DOHH2 (cell line): Measurements from ENCODE around the gene TEX54.

Source experiments
- H3F3A ChIP-seq: fragments of 200-600 bp; sonication (generic), shearing (Covaris generic); 2 replicates; pipeline ENCODE4 v1.6.0; 2016; ENCODE audit warnings: antibody characterized with exemption, mild to moderate bottlenecking; ENCODE audit not compliant: control insufficient read depth, insufficient read depth
- H3K27ac ChIP-seq: fragments of 200-600 bp; sonication (generic); 2 replicates; pipeline ENCODE4 v1.5.1; 2014; ENCODE audit warnings: low read depth, mild to moderate bottlenecking, low read length, moderate library complexity
- H3K27me3 ChIP-seq: fragments of 200-600 bp; sonication (generic); 2 replicates; pipeline ENCODE4 v1.6.1; 2014; ENCODE audit warnings: mild to moderate bottlenecking, low read length, mixed read lengths; ENCODE audit not compliant: control insufficient read depth
- H3K36me3 ChIP-seq: fragments of 200-600 bp; sonication (generic); 2 replicates; pipeline ENCODE4 v1.6.1; 2014; ENCODE audit warnings: mild to moderate bottlenecking, low read length, moderate library complexity, mixed read lengths; ENCODE audit not compliant: control insufficient read depth
- H3K4me1 ChIP-seq: fragments of 200-600 bp; sonication (generic); 2 replicates; pipeline ENCODE4 v1.6.1; 2014; ENCODE audit warnings: mild to moderate bottlenecking, low read length, mixed read lengths; ENCODE audit not compliant: control insufficient read depth
- H3K4me2 ChIP-seq: fragments of 200-600 bp; sonication (generic); 2 replicates; pipeline ENCODE4 v1.6.0; 2014; ENCODE audit warnings: mild to moderate bottlenecking, low read length, moderate library complexity
- H3K4me3 ChIP-seq: fragments of 200-600 bp; sonication (generic); 2 replicates; pipeline ENCODE4 v1.5.1; 2014; ENCODE audit warnings: mild to moderate bottlenecking, low read length, mixed read lengths
- H3K79me2 ChIP-seq: fragments of 200-600 bp; sonication (generic); 2 replicates; pipeline ENCODE4 v1.6.1; 2014; ENCODE audit warnings: mild to moderate bottlenecking, low read length, mixed read lengths; ENCODE audit not compliant: control insufficient read depth
- H3K9me2 ChIP-seq: fragments of 200-600 bp; sonication (generic); replicated peaks from 2 replicates; pipeline ENCODE4 v1.6.1; 2014; ENCODE audit warnings: mild to moderate bottlenecking, low read length, mixed read lengths; ENCODE audit not compliant: control insufficient read depth
- H3K9me3 ChIP-seq: fragments of 200-600 bp; sonication (generic); 2 replicates; pipeline ENCODE4 v1.6.1; 2014; ENCODE audit warnings: antibody characterized with exemption, low read length, mixed read lengths; ENCODE audit not compliant: control insufficient read depth, insufficient read depth
- H4K20me1 ChIP-seq: fragments of 200-600 bp; sonication (generic); 2 replicates; pipeline ENCODE4 v1.6.0; 2014; ENCODE audit warnings: low read depth, mild to moderate bottlenecking, antibody characterized with exemption, low read length, moderate library complexity; ENCODE audit not compliant: control insufficient read depth, insufficient read depth
- EZH2phosphoT487 ChIP-seq: fragments of 200-600 bp; sonication (generic); IDR thresholded peaks from 2 replicates; pipeline ENCODE4 v1.6.1; 2017; ENCODE audit warnings: borderline replicate concordance, mild to moderate bottlenecking, antibody characterized with exemption, low read length, moderate library complexity, mixed read lengths
- TF ChIP-seq, protein P1 (sequence below): fragments of 200-600 bp; sonication (generic); IDR thresholded peaks from one replicate; pipeline ENCODE4 v1.5.1; 2014; ENCODE audit warnings: antibody characterized with exemption, mild to moderate bottlenecking, low read depth, low read length; ENCODE audit not compliant: poor library complexity, severe bottlenecking

TEX54 gene

GRCh38 chr11:62876712-62877111 lies 44.1 kb upstream of the TEX54 start:
- Histone ChIP-seq H3K4me1 (peaks cover 15% of the 10 kb centered on the region), H3K79me2 (peaks cover 89% of the 10 kb centered on the region), H3K4me3 (no peak overlapping the region), H3K4me2 (no peak overlapping the region), H3K9me2 (no peaks in the 10 kb centered on the region), H3F3A (peaks cover 26% of the 10 kb centered on the region), H3K36me3 (peaks cover 73% of the 10 kb centered on the region), H3K9me3 (no peaks in the 10 kb centered on the region), H3K27me3 (no peaks in the 10 kb centered on the region), H3K27ac (no peak overlapping the region), H4K20me1 (peaks cover 4% of the 10 kb centered on the region)
- TF ChIP-seq EZH2phosphoT487, result no peak
- TF ChIP-seq, protein P1, sequence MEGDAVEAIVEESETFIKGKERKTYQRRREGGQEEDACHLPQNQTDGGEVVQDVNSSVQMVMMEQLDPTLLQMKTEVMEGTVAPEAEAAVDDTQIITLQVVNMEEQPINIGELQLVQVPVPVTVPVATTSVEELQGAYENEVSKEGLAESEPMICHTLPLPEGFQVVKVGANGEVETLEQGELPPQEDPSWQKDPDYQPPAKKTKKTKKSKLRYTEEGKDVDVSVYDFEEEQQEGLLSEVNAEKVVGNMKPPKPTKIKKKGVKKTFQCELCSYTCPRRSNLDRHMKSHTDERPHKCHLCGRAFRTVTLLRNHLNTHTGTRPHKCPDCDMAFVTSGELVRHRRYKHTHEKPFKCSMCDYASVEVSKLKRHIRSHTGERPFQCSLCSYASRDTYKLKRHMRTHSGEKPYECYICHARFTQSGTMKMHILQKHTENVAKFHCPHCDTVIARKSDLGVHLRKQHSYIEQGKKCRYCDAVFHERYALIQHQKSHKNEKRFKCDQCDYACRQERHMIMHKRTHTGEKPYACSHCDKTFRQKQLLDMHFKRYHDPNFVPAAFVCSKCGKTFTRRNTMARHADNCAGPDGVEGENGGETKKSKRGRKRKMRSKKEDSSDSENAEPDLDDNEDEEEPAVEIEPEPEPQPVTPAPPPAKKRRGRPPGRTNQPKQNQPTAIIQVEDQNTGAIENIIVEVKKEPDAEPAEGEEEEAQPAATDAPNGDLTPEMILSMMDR, result no peak

GRCh38 chr11:62875698-62876478 lies 43.2 kb upstream of the TEX54 start:
- no peak overlapping the region for H3K27ac ChIP-seq
- peaks cover 27% of the 10 kb centered on the region for H3F3A ChIP-seq
- TF ChIP-seq EZH2phosphoT487, result no peak
- TF ChIP-seq, protein P1, result no peak
- peaks cover 67% of the 10 kb centered on the region for H3K36me3 ChIP-seq
- no peaks in the 10 kb centered on the region for H3K27me3 ChIP-seq
- peaks cover 89% of the 10 kb centered on the region for H3K79me2 ChIP-seq
- H3K4me1 ChIP-seq, result peaks cover 14% of the 10 kb centered on the region
- H3K4me3 ChIP-seq, result no peak overlapping the region
- H4K20me1 ChIP-seq, result peaks cover 4% of the 10 kb centered on the region
- no peaks in the 10 kb centered on the region for H3K9me2 ChIP-seq
- no peaks in the 10 kb centered on the region for H3K9me3 ChIP-seq
- no peak overlapping the region for H3K4me2 ChIP-seq

GRCh38 chr11:62874851-62875250 lies 42.2 kb upstream of the TEX54 start:
- Histone ChIP-seq H3K79me2 (peaks cover 88% of the 10 kb centered on the region), H3K36me3 (peaks cover 66% of the 10 kb centered on the region)

More at GRCh38 chr11:62874851-62875250, 42.2 kb upstream of the TEX54 start:
- H3K27ac ChIP-seq, result no peak overlapping the region
- H4K20me1 ChIP-seq, result peaks cover 4% of the 10 kb centered on the region
- peaks cover 22% of the 10 kb centered on the region for H3F3A ChIP-seq
- no peak overlapping the region for H3K4me3 ChIP-seq
- H3K4me2 ChIP-seq, result no peak overlapping the region
- TF ChIP-seq, protein P1, result no peak
- no peak for TF ChIP-seq EZH2phosphoT487
- H3K4me1 ChIP-seq, result peaks cover 7% of the 10 kb centered on the region
- no peaks in the 10 kb centered on the region for H3K9me2 ChIP-seq
- no peaks in the 10 kb centered on the region for H3K9me3 ChIP-seq
- no peaks in the 10 kb centered on the region for H3K27me3 ChIP-seq
